Measurements from ENCODE around the gene RALGPS1. TPM values are rescaled to one million over a fixed set of nuclear protein-coding genes. Genes with fewer than 3 reads are reported as not detected.

Gene RALGPS1
- polyA plus RNA-seq, 1 experiment, result 1.7 TPM

GRCh38 chr9:127129073-127129717 lies 214.6 kb downstream of the RALGPS1 start:
- Histone ChIP-seq H3K36me3 (ENCODE audit: control insufficient read depth, insufficient read depth, low read length) (no peaks in the 10 kb centered on the region), H3K4me3 (ENCODE audit: low read depth, low read length) (no peak overlapping the region), H3K27me3 (ENCODE audit: control insufficient read depth, insufficient read depth, low read length) (no peaks in the 10 kb centered on the region)
- TF ChIP-seq CTCF (IDR thresholded peaks at IDR 0.05; ENCODE audit: insufficient read depth, low read depth, low read length), result no peak
- CTCF ChIA-PET, result interaction anchor here (0.6 to 1.2 kb wide), 3 partner anchors 16 to 70 kb away, joined by 3 read pairs; no protein-coding TSS in a partner anchor
- POLR2A ChIA-PET, result no interaction called here
- no peak for DNase-seq (ENCODE audit: low read depth)

DNA sequence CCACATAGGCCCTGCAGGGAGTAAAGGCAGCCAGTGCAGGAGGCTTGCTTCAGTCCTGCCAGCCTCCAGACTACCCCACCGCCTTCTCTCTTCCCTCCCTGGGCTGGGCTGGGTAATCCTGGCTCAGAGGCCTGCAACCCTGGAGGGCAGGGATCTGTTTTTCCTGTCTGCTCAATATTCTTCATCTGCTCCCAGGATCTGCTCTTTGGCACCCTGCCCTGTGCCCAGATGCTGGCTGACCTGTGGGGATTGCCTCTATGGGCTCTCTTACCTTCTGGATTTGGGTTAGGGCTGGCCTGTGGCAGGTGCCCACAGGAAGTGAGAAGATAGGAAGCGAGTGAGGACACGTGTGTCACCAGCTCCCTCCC lies 215.1 kb downstream of the RALGPS1 start:
- ChIA-PET CTCF (interaction anchor here (1.2 kb wide), 1 partner anchor 17 kb away, joined by 3 read pairs; no protein-coding TSS in a partner anchor), POLR2A (no interaction called here)
- H3K36me3 ChIP-seq (ENCODE audit: control insufficient read depth, insufficient read depth, low read length), result no peaks in the 10 kb centered on the region
- H3K4me3 ChIP-seq (ENCODE audit: low read depth, low read length), result no peak overlapping the region
- no peak for DNase-seq (ENCODE audit: low read depth)
- H3K27me3 ChIP-seq (ENCODE audit: control insufficient read depth, insufficient read depth, low read length), result no peaks in the 10 kb centered on the region
- TF ChIP-seq CTCF (IDR thresholded peaks at IDR 0.05; ENCODE audit: insufficient read depth, low read depth, low read length), result no peak

- no peak for TF ChIP-seq CTCF (IDR thresholded peaks at IDR 0.05; ENCODE audit: insufficient read depth, low read depth, low read length)
- DNase-seq (ENCODE audit: low read depth), result no peak
- H3K4me3 ChIP-seq (ENCODE audit: low read depth, low read length), result no peak overlapping the region
- H3K36me3 ChIP-seq (ENCODE audit: control insufficient read depth, insufficient read depth, low read length), result no peaks in the 10 kb centered on the region
- ChIA-PET POLR2A (no interaction called here), CTCF (interaction anchor here (1.2 to 2.3 kb wide), 3 partner anchors 8 to 165 kb away, joined by 3 to 14 read pairs (median 7); partner anchors contain the start of gene ANGPTL2)
- H3K27me3 ChIP-seq (ENCODE audit: control insufficient read depth, insufficient read depth, low read length), result no peaks in the 10 kb centered on the region
These were observed 215.7 kb downstream of the RALGPS1 start for GRCh38 chr9:127130235-127130634.

DNA sequence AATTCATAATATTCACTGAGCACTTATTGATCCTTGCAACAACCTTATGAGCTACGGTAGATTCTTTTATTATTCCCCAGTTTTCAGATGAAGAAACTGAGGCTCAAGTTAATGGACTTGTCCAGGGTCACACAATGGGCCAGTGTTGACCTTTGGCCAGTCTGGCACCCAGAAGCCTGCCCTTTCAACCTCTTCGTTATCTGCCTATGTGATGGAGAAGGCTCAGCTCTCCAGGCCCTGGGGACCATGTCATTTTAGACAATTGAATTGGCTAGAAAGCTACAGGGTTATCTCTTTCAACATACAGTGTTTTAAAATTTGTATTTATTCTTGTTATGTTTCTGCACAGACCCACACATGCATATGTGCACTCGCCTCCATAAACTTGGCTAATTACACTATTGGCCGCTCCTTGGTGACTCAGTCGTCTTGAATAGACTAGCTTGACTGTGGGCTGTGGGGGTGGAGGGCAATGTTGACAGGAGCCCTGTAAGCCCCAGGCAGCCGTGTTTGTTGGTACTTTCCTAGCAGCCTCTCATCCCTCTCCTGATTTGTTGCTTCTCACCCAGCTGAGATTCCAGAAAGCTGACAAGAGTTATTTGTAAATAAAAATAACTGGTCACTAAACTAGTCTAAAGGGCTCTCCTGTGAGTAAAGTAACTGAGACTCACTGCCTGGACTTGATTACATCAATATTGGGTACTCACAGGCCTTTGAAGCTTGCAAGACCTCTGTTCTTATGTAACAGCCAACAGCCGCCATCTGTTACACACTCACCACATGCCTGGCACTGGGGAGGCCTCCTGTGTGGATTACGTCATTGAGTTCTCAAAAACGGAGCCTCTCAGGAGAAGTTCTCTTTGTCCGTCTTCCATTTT lies 216.3 kb downstream of the RALGPS1 start:
- H3K36me3 ChIP-seq (ENCODE audit: control insufficient read depth, insufficient read depth, low read length), result no peaks in the 10 kb centered on the region

More for the DNA sequence above, 216.3 kb downstream of the RALGPS1 start:
- CTCF ChIA-PET, result interaction anchor here (1.0 to 2.3 kb wide), 4 partner anchors 9 to 165 kb away, joined by 3 to 14 read pairs (median 5); partner anchors contain the start of gene ANGPTL2
- Histone ChIP-seq H3K4me3 (ENCODE audit: low read depth, low read length) (no peak overlapping the region), H3K27me3 (ENCODE audit: control insufficient read depth, insufficient read depth, low read length) (no peaks in the 10 kb centered on the region)
- POLR2A ChIA-PET, result interaction anchor here (0.7 to 1.1 kb wide), 3 partner anchors 8 to 117 kb away, joined by 5 to 34 read pairs (median 6); partner anchors contain the start of gene ANGPTL2
- DNase-seq (ENCODE audit: low read depth), result peak; percentile 84
- no peak for TF ChIP-seq CTCF (IDR thresholded peaks at IDR 0.05; ENCODE audit: insufficient read depth, low read depth, low read length)

Measured in BJ (cell line).